AG10803 (cell line): ENCODE results near the gene KRT39.
"Not testable (repeated sequence)": the region's sequence is repeated elsewhere in the genome, so short reads cannot be mapped to it uniquely, and the experiment has no call there.

Experiments used
- DNase-seq: peaks from one replicate; pipeline ENCODE4 v3.0.0; 2010; ENCODE audit warnings: low read depth
- H3K4me3 ChIP-seq: 2 replicates; pipeline ENCODE4 v1.5.1; 2011; ENCODE audit warnings: mild to moderate bottlenecking, low read length, control low read depth
- TF ChIP-seq, protein P1 (sequence below): conservative IDR thresholded peaks from 2 replicates; pipeline ENCODE4 v1.5.1; 2011; ENCODE audit warnings: mild to moderate bottlenecking, low read length, control low read depth, inconsistent platforms

The KRT39 gene

DNA sequence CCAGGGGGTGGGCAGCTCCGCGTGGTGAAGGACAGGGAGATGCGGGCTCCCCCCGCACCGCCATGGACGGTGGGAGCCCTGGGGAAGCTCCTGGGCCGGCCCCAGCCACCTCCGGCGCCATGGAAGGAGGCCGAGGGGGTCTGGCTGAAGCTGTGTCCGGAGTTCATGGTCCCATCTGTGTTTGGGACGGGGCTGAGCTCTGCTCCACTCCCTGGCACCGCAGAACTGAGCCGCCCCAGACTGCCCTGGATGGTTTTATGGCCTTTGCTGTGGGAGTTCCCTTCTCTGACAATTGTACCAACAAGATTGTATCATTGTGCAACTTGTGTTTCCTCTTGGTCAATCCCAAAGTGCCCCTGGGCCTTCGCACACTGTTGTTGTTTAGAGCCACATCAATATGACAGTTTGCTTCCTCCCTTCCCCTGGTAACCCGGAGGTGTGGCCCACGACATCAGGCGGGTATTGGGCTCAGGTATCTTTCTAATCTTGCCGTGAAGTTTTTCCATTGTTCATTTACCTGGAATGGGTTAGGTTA, 30.2 kb downstream of the KRT39 start:
- TF ChIP-seq, protein P1, sequence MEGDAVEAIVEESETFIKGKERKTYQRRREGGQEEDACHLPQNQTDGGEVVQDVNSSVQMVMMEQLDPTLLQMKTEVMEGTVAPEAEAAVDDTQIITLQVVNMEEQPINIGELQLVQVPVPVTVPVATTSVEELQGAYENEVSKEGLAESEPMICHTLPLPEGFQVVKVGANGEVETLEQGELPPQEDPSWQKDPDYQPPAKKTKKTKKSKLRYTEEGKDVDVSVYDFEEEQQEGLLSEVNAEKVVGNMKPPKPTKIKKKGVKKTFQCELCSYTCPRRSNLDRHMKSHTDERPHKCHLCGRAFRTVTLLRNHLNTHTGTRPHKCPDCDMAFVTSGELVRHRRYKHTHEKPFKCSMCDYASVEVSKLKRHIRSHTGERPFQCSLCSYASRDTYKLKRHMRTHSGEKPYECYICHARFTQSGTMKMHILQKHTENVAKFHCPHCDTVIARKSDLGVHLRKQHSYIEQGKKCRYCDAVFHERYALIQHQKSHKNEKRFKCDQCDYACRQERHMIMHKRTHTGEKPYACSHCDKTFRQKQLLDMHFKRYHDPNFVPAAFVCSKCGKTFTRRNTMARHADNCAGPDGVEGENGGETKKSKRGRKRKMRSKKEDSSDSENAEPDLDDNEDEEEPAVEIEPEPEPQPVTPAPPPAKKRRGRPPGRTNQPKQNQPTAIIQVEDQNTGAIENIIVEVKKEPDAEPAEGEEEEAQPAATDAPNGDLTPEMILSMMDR = no peak
- no peak for DNase-seq
- H3K4me3 ChIP-seq = no peak overlapping the region

DNA sequence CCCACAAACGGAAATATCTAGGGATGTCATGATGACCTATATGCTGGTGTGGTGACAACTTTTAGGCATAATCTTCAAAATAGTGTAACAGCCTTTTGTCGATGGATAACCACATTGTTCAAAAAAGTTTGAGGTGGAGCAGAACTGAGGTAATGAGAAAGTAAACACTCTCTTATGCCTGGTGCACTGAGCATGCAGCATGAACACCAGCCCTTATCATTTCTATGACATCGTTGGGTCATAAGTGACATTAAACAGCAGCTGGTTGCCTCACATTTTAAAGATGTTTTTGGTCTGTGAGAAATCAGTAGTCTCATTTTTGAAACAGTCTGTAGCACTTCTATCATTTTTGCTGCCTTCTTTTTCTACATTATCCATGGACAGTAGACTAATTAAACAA, 31.1 kb downstream of the KRT39 start:
- DNase-seq = no peak
- TF ChIP-seq, protein P1 = no peak
- H3K4me3 ChIP-seq = no peak overlapping the region

DNA sequence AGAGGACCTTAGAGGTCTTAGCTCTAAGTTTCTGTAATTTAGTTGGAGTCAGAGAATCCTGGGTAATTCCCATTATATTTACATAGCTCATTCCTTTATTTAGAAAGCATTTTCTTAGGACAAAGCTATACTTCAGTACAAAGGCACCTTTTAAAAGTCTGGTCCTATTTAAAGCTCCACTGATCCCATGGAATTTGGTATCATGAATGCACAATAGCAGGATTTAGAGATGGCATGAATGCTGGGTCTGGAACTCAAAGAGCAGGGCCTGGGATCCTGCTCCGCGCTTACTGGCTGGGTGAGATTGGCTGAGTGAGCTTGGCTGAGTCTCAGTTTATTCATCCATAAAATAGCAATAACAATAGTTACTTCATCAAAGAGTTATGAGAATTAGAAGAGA, 34.1 kb downstream of the KRT39 start:
- DNase-seq = no peak
- H3K4me3 ChIP-seq = no peak overlapping the region
- TF ChIP-seq, protein P1 = no peak

GRCh38 chr17:40931311-40931710, 35.4 kb downstream of the KRT39 start:
- TF ChIP-seq, protein P1 = no peak
- no peak overlapping the region for H3K4me3 ChIP-seq
- no peak for DNase-seq

- no peak for DNase-seq
- H3K4me3 ChIP-seq = no peak overlapping the region; the same call in 1 of the 2 replicates
- TF ChIP-seq, protein P1 = no peak
These were observed 40.4 kb downstream of the KRT39 start for GRCh38 chr17:40926341-40926740.

- no peak overlapping the region for H3K4me3 ChIP-seq
- TF ChIP-seq, protein P1 = no peak
- DNase-seq = peak; percentile 89
These were observed 44.5 kb downstream of the KRT39 start for GRCh38 chr17:40922239-40922638.

DNA sequence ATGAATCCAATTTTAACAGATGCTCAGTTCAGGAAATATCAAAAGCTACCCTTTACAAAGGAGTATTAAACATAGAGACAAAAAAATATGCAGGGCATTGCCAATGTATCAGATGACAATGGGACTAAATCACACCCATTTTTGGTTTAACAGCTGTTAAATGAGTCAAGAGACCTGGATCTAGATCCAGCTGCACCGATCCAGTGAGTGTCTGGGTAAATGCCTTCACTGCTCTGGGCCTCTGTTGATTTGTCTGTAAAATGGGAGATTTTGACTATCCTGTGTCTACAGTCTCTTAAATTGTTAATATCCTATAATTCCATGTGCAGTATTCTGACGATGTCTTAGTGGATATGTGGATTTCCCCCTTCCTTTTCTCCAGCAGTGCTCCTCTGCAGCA, 45.7 kb downstream of the KRT39 start:
- TF ChIP-seq, protein P1 = no peak
- no peak overlapping the region for H3K4me3 ChIP-seq
- DNase-seq = no peak

- not testable (repeated sequence) for H3K4me3 ChIP-seq, DNase-seq
These were observed 49.6 kb downstream of the KRT39 start for GRCh38 chr17:40917116-40917515.
